GM12891 (cell line): Measurements from ENCODE around the gene RUFY2. TPM values are rescaled to one million over a fixed set of nuclear protein-coding genes. Genes with fewer than 3 reads are reported as not detected.
A peak's percentile ranks its signal among the peaks of the same experiment; 100 is the strongest.
"Not testable (repeated sequence)": the region's sequence is repeated elsewhere in the genome, so short reads cannot be mapped to it uniquely, and the experiment has no call there.

Experiments
- DNase-seq: peaks from one replicate; pipeline ENCODE4 v3.0.0; 2011; ENCODE audit warnings: low spot score; ENCODE audit not compliant: insufficient read length
- FAIRE-seq: peaks from 2 replicates; lab custom pipeline; 2011; peaks lifted over from hg19 to GRCh38; lab: Jason Lieb, UNC
- PAX5 ChIP-seq: IDR thresholded peaks from 2 replicates; pipeline ENCODE4 v1.6.1; 2011; ENCODE audit warnings: low read length, moderate library complexity, mild to moderate bottlenecking; ENCODE audit not compliant: insufficient read depth, severe bottlenecking
- POLR2A ChIP-seq: IDR thresholded peaks from 2 replicates; pipeline ENCODE4 v1.6.1; 2011; ENCODE audit warnings: low read depth, low read length, control low read depth
- POLR2AphosphoS5 ChIP-seq: IDR thresholded peaks from 2 replicates; pipeline ENCODE4 v1.6.1; 2011; ENCODE audit warnings: low read depth, low read length, control low read depth
- POU2F2 ChIP-seq: IDR thresholded peaks from 2 replicates; pipeline ENCODE4 v1.6.1; 2011; ENCODE audit warnings: low read depth, mild to moderate bottlenecking, control low read depth, low read length, moderate library complexity
- SPI1 ChIP-seq: IDR thresholded peaks from 2 replicates; pipeline ENCODE4 v1.6.1; 2011; ENCODE audit warnings: low read depth, low read length, control low read depth
- TAF1 ChIP-seq: IDR thresholded peaks from 2 replicates; pipeline ENCODE4 v1.6.1; 2011; ENCODE audit warnings: low read depth, low read length, control low read depth
- polyA plus RNA-seq: library from polyadenylated mRNA; unstranded; fragments of >200 nt; gene quantifications from one replicate; pipeline ENCODE4 v1.2.1, GENCODE V29; 2012; ENCODE audit warnings: low read depth, missing spikeins, inconsistent platforms; ENCODE audit not compliant: missing spikeins

The RUFY2 gene
- polyA plus RNA-seq = 2.6 TPM

- TF ChIP-seq POU2F2 (no peak), SPI1 (no peak)
- FAIRE-seq (peak; percentile 69), DNase-seq (peak; percentile 88)
Measured at GRCh38 chr10:68406815-68407548, at the start of gene RUFY2. RUFY2 (minus strand) TSS chr10:68407277; CDS start chr10:68407189, 88 bp downstream.

GRCh38 chr10:68449698-68450097 is 42.6 kb upstream of the RUFY2 start:
- not testable (repeated sequence) for FAIRE-seq, DNase-seq

GRCh38 chr10:68446179-68446578 is 39.1 kb upstream of the RUFY2 start:
- DNase-seq (no peak), FAIRE-seq (no peak)
- TF ChIP-seq POLR2AphosphoS5 (no peak), TAF1 (no peak), PAX5 (no peak), POU2F2 (no peak), POLR2A (no peak)

GRCh38 chr10:68442971-68443370 is 35.9 kb upstream of the RUFY2 start:
- DNase-seq = no peak
- no peak for FAIRE-seq
- TF ChIP-seq PAX5 (no peak), SPI1 (no peak), POU2F2 (no peak), POLR2A (no peak)

- TF ChIP-seq PAX5 (no peak), POLR2AphosphoS5 (no peak), POU2F2 (no peak), POLR2A (no peak), TAF1 (no peak), SPI1 (no peak)
Measured at GRCh38 chr10:68440898-68441297, 33.8 kb upstream of the RUFY2 start.

GRCh38 chr10:68435803-68436202 is 28.7 kb upstream of the RUFY2 start:
- FAIRE-seq = no peak
- no peak for DNase-seq

More at GRCh38 chr10:68440898-68441297, 33.8 kb upstream of the RUFY2 start:
- no peak for FAIRE-seq
- DNase-seq = no peak

GRCh38 chr10:68434657-68435056 is 27.6 kb upstream of the RUFY2 start:
- no peak for DNase-seq
- TF ChIP-seq POU2F2 (no peak), PAX5 (no peak), POLR2AphosphoS5 (no peak), TAF1 (no peak), POLR2A (no peak), SPI1 (no peak)
- no peak for FAIRE-seq

More at GRCh38 chr10:68435803-68436202, 28.7 kb upstream of the RUFY2 start:
- no peak for TF ChIP-seq POLR2AphosphoS5
- no peak for TF ChIP-seq SPI1
- TF ChIP-seq PAX5 = no peak
- TF ChIP-seq POU2F2 = no peak
- no peak for TF ChIP-seq TAF1
- TF ChIP-seq POLR2A = no peak

GRCh38 chr10:68428396-68429104 is 21.5 kb upstream of the RUFY2 start:
- TF ChIP-seq POLR2AphosphoS5 = no peak
- TF ChIP-seq TAF1 = no peak
- TF ChIP-seq SPI1 = no peak
- TF ChIP-seq PAX5 = no peak
- no peak for TF ChIP-seq POLR2A
- TF ChIP-seq POU2F2 = no peak
- no peak for FAIRE-seq
- DNase-seq = no peak

GRCh38 chr10:68424454-68425014 is 17.5 kb upstream of the RUFY2 start:
- no peak for DNase-seq
- TF ChIP-seq TAF1 (no peak), PAX5 (no peak), POLR2AphosphoS5 (no peak), SPI1 (no peak), POU2F2 (no peak), POLR2A (no peak)
- FAIRE-seq = no peak

GRCh38 chr10:68423522-68423921 is 16.4 kb upstream of the RUFY2 start:
- no peak for TF ChIP-seq PAX5
- TF ChIP-seq TAF1 = no peak
- TF ChIP-seq POLR2A = no peak
- FAIRE-seq (no peak), DNase-seq (no peak)
